HG03565 (cell line): ENCODE data around the gene LTBP1.
"Not testable (repeated sequence)": the region's sequence is repeated elsewhere in the genome, so short reads cannot be mapped to it uniquely, and the experiment has no call there.

Experiments
- ATAC-seq: cut with Tn5 transposase; IDR thresholded peaks from one replicate; pipeline ENCODE4 v1.9.1; 2021; ENCODE audit warnings: mild to moderate bottlenecking, moderate library complexity; ENCODE audit not compliant: unreplicated experiment

Gene LTBP1

GRCh38 chr2:32960647-32961403 lies 14.1 kb downstream of the LTBP1 start:
- no peak for ATAC-seq

DNA sequence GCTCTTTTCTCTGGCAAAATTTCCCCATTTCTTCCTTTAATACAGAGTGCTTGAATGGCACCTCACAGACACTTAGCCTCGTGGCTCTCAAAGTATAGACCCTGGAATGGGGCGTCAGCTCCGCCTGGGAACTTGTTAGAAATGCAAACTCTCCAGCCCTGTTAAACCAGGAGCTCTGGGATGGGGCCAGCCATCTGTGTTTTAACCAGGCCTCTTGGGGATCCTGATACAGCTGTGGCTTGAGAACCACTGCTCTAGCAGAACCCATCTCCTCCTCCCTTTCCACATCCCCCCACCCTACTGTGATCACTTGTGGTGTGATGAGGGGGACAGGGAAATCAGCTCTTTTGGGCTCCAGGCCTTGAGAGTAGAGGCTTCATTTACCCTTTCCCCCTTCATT lies 15.9 kb downstream of the LTBP1 start:
- ATAC-seq, result no peak

DNA sequence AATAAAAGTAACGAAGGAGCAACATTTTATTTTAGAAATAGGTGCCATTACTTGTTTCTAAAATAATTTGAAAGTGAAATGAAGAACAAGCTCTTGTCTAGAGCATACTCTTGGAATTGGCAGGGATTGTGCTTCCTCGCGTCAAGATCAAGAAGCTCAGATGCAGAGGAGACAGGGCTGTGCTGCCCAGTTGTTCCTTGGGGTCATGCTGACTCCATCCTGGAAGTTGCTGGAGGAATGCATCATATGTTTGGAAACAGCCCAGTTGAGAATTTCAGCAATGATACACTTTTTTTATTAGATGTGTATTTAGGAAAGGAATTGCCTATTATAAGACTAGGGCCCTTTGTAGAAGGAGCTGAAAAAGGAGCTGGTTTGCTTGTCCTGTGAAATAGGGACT lies 17.2 kb downstream of the LTBP1 start:
- no peak for ATAC-seq

DNA sequence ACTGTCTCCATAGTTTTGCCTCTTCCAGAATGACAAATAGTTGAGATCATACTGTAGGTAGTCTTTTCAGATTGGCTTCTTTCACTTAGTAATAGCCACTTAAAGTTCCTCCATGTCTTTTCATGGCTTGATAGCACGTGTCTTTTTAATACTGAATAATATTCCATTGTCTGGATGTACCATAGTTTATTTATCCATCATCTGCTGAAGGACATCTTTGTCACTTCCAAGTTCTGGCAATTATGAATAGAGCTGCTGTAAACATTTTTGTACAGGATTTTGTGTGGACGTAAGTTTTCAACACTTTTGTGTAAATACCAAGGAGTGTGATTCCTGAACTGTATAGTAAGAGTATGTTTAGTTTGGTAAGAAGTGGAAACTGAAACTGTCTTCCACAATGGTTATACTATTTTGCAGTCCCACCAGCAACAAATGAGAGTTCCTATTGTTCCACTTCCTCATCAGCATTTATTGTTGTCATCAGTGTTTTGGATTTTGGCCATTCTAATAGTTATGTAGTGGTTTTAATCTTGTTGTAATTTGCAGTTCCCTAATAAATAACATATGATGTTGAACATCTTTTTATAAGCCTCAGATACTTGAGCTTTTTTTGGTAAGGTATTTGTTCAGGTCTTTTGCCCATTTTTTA lies 18.9 kb downstream of the LTBP1 start:
- no peak for ATAC-seq

- ATAC-seq, result no peak
Measured at GRCh38 chr2:32969444-32970162, 22.9 kb downstream of the LTBP1 start.

GRCh38 chr2:32973772-32974171 lies 27.0 kb downstream of the LTBP1 start:
- not testable (repeated sequence) for ATAC-seq

DNA sequence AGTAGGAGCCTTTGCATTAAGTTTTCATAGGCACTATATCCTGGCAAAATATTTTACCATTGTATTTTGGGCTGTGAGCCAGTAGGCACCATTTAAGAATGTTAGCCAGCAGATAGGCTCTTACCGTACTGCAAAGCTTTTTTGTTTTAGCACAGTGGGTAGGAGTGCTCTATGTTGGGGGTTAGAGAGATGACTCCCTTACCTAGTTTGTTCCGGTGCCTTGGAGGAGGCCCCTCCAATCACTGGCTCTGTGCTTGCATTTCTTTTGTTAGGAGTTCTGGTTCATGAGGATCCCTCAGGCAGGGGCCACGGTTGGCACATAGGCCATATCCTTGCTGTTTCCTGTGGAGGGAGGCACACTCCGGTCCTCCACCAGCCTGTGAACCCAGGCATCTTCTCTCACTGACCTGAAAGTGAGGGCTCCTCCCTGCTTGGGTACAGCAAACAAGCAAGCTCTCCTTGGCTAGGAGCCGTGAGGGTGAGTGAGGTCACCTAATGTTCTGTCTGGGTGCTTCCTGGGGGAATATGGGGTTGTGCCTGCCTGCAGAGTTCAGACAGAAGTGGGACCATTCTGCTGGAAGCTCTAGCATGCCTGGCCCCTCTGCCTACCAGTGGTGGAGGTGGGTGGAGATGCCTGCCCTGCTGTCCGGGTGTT lies 29.8 kb downstream of the LTBP1 start:
- no peak for ATAC-seq

DNA sequence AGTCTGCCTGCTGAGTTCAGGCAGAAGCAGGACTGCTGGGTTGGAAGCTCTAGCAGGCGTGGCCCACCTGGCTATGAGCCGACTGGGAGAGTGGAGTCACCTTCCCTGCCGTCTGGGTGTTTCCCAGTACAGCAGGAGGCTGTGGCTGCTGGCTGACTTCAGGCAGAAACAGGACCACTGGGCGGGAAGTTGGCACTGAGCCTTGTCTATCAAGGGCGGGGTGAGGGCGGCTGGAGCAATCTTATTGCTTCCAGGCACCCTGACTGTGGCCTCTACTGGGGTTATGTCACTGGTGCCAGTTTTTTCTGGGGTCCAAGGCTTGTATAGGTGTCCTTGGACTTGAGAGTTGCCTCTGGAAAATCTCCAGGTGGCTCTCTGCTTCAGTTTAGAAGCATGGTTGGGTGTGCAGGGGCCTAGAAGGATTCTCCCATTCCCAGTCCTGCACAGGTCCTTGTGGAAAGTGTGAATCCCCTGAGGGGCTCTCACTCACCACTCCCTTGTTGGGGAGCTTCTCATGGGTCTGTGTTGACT lies 30.5 kb downstream of the LTBP1 start:
- ATAC-seq, result no peak

DNA sequence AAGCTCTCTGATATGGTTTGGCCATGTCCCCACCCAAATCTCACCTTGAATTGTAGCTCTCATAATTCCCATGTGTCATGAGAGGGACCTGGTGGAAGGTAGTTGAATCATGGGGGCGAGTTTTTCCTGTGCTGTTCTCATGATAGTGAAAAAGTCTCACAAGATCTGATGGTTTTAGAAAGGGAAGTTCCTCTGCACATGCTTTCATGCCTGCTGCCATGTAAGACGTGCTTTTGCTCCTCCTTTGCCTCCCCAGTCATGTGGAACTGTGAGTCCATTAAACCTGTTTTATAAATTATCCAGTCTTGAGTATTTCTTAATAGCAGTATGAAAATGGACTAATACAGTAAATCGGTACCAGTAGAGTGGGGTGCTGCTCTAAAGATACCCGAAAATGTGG lies 34.9 kb downstream of the LTBP1 start:
- no peak for ATAC-seq

- not testable (repeated sequence) for ATAC-seq
Measured at GRCh38 chr2:32983193-32983924, 36.6 kb downstream of the LTBP1 start.

DNA sequence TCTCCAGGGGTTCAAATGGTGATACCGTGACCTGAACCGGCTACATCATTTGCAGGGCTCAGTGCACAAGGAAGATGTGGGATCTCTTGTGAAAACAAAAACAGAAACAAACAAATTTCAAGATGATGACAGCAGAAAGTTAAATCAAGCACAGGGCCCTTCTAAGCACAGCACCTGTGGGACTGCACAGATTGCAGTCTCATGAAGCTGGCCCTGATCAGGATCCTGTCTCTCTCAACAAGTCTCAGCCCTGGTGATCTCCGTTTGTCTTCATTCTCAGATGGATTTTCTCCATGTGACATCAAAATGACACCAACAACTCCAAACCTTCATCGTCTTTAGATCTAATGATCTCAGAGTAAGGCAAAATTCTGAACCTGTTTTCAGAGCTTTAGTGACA lies 39.7 kb downstream of the LTBP1 start:
- ATAC-seq, result no peak

GRCh38 chr2:32988525-32988924 lies 41.8 kb downstream of the LTBP1 start:
- ATAC-seq, result no peak

DNA sequence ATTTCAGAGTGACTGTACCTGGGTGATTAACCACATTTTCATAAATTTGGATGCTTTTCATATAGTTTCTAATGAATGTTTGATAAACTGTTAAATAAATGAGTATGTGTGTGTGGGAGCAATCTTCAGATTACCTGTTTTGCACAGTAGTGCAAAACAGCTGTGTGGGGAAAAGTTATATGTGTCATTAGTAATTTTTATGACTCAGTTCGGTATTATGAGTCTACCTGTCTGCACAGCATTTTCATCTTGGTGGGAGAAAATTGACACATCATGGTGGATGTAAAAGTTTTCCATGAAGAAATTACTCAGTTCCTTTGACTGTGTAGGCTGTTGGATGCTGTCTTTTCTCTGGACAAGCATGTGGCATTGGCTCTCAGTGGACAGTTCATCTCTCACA lies 43.8 kb downstream of the LTBP1 start:
- ATAC-seq, result no peak

GRCh38 chr2:32991091-32991845 lies 44.5 kb downstream of the LTBP1 start:
- ATAC-seq, result no peak

- ATAC-seq, result no peak
Measured at GRCh38 chr2:32993005-32993539, 46.3 kb downstream of the LTBP1 start.

GRCh38 chr2:32997705-32998104 lies 51.0 kb downstream of the LTBP1 start:
- no peak for ATAC-seq

- no peak for ATAC-seq
Measured at GRCh38 chr2:33000986-33001385, 54.2 kb downstream of the LTBP1 start.

DNA sequence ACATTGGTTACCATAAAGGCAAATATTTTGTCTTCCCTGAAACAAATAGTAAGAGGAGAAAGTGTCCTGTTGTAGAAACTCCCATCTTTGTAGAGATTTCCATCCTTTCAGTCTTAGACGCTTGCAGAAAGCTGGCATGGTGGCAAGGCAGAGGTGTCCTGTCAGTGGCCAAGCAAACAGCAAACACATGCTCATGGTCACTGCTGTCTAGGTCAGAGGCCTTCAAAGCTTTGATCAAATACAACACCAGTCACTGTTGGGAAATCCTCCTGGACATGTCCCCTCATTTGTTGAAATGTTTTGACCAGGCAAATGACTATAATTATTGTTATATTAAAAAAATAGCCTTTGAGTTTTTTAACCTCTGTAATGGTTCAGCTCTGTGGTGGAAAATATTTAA lies 55.1 kb downstream of the LTBP1 start:
- ATAC-seq, result no peak

- no peak for ATAC-seq
Measured at GRCh38 chr2:33002863-33003262, 56.1 kb downstream of the LTBP1 start.

DNA sequence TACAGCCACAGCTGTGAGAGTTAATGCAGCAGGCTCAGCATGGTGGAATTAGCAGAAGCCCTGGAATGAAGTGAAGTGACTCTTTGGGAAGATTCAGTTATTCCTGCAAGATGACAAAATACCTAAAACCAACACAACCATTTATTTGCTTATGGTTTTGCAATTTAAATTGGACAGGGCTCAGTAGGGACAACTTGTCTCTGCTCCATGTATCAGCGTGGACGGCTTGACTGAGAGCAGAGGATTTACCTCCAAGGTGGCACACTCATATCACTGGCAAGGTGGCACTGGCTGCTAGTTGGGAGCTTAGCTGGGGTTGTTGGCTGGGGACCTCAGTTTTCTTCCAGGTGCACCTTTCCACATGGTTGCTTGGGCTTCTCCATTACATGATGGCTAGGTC lies 58.3 kb downstream of the LTBP1 start:
- no peak for ATAC-seq
